Epidermal melanocyte (primary cell): ENCODE data around the gene COL20A1.

Experiments
- DNase-seq: peaks from one replicate; pipeline ENCODE4 v3.0.0; 2011; ENCODE audit warnings: low spot score; ENCODE audit not compliant: insufficient read length

COL20A1 gene

DNA sequence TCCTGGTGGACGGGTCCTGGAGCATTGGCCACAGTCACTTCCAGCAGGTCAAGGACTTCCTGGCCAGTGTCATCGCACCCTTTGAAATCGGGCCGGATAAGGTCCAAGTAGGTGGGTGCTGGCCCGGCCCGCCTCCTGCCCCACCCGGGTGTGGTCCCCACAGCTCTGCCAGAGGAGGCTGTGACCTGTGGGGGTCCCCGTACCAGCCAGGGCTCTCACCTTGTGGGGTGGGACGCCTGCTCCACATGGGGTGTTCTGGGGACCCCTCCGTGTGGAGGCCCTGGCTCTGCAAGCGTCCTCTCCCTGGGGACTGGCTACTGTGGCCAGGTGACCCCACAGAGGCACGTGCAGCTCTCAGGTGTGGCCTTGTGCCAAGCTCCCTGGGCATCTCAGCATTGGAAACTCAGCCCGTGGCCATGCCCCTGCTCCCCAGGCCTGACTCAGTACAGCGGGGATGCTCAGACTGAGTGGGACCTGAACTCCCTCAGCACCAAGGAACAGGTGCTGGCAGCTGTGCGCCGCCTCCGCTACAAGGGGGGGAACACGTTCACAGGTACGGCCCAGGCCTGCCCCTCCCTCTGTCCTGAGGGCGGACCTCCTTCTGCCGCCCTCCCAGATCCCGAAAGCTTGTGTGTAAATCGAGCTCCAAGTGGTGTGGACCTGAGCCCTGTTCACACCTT is 14.7 kb downstream of the COL20A1 start:
- DNase-seq, result no peak

DNA sequence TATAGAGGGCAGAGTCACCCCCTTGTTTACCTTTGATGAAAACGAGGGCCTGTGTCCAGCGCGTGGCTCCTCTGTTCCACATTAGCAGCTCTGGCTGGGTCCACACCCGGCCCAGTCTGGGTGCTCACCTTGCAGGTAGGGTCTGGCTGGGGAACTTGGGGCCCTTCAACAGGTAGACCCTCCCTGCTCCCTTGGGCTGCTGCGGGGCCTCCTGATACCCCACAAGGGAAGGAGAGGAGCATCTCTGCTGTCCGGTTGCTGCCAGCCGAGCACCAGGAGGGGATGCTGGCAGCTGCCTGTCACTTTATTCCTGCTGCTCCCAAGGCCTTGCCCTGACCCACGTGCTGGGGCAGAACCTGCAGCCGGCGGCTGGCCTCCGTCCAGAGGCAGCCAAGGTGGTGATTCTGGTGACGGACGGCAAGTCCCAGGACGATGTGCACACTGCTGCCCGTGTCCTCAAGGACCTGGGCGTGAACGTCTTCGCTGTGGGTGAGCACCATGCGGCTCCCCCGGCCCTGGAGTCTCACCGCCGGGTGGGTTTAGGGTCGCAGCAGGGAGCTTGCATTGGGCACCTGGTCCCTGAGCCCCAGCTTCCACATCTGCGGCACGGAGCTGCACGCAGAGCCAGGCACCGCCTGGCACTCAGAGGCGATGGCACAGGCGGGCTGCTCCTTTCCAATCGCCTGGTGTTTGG is 15.4 kb downstream of the COL20A1 start:
- DNase-seq, result no peak

GRCh38 chr20:63309261-63310071 is 16.5 kb downstream of the COL20A1 start:
- no peak for DNase-seq

- DNase-seq, result no peak
These were observed 17.4 kb downstream of the COL20A1 start for GRCh38 chr20:63310265-63310991.

DNA sequence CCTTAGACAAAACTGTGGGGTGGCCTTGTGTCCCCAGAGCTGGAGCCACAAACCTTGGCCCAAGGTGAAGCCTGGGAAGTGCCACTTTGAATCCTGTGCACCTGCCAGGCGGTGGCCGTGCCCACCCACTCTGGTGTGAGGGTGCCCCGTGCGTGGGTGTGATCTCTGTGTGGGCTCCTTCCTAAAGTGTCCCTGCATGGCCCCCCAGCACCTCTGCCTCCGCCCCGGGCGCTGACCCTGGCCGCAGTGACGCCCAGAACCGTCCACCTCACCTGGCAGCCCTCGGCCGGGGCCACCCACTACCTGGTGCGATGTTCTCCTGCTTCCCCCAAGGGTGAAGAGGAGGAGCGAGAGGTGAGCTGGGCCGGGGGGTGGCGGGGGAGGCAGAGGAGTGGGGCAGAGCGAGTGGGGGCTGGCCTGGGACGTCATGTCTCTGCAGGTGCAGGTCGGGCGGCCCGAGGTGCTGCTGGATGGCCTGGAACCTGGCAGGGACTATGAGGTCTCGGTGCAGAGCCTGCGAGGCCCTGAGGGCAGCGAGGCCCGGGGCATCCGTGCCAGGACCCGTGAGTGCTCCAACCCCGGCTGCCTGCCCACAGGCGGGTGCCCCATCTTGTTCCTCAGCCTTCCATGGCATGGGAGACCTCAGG is 18.3 kb downstream of the COL20A1 start:
- DNase-seq, result no peak

GRCh38 chr20:63311833-63312243 is 18.9 kb downstream of the COL20A1 start:
- DNase-seq, result no peak

DNA sequence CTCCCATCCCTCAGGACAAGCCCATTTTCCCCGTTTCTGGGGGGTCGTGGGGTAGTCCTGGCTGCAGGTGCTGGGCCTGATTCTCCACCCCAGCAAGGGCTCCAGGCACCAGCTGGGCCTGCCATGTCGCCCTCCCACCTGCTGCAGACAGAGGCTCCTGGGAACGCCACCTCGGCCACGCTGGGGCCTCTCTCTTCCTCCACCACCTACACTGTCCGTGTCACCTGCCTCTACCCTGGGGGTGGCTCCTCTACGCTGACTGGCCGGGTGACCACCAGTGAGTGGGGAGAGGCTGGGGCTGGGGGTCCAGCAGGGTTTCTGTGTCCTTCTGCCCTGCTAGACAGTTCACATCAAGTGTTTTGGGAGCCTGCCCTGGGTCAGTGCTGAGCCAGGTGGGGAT is 19.3 kb downstream of the COL20A1 start:
- no peak for DNase-seq

- no peak for DNase-seq
These were observed 19.8 kb downstream of the COL20A1 start for GRCh38 chr20:63312690-63313348.

DNA sequence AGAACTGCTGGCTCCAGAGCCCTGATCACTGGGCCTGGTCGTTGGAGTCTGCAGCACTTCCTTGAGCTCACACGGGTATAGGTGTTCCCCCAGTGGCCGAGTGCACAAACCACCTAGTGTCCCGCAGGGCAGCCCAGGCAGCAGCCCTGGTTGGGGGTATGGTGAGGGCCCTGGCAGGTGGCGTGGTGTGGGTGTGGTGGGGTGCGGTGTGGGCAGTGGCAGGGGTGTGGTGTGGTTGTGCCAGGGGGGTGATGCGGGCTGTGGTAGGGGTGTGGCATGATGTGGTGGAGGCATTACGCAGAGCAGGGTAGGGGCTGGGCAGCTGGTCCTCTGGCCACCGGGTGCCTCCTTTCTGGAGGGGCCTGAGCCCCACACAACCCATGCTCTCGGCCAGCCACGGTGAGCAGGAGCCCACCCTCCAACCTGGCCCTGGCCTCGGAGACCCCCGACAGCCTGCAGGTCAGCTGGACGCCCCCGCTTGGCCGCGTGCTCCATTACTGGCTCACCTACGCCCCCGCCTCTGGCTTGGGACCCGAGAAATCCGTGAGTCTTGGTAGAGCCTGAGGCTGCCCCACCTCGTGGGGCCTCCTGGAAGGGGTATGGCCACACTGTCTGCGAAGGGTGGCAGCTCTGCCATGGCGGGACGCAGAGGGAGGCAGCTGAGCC is 20.5 kb downstream of the COL20A1 start:
- DNase-seq, result no peak

DNA sequence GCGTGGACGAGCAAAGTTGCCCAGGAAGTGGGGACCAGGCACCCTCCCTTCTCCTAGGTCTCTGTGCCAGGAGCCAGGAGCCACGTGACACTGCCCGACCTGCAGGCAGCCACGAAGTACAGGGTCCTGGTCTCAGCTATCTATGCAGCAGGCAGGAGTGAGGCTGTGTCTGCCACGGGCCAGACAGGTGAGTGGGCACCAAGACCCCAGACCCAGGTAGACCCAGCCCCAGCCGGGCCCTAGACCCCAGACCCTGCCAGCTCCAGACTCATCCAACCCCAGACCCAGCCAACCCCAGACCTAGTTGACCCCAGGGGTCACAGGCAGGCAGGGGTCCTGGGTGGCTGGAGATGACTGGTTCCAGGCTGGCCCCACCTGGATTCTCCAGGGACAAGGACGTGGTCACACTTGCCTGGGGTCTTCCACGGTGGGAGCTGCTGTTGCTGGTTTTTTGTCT is 21.1 kb downstream of the COL20A1 start:
- no peak for DNase-seq

GRCh38 chr20:63314566-63315239 is 21.7 kb downstream of the COL20A1 start:
- DNase-seq, result no peak

- no peak for DNase-seq
These were observed 22.3 kb downstream of the COL20A1 start for GRCh38 chr20:63315240-63315689.

DNA sequence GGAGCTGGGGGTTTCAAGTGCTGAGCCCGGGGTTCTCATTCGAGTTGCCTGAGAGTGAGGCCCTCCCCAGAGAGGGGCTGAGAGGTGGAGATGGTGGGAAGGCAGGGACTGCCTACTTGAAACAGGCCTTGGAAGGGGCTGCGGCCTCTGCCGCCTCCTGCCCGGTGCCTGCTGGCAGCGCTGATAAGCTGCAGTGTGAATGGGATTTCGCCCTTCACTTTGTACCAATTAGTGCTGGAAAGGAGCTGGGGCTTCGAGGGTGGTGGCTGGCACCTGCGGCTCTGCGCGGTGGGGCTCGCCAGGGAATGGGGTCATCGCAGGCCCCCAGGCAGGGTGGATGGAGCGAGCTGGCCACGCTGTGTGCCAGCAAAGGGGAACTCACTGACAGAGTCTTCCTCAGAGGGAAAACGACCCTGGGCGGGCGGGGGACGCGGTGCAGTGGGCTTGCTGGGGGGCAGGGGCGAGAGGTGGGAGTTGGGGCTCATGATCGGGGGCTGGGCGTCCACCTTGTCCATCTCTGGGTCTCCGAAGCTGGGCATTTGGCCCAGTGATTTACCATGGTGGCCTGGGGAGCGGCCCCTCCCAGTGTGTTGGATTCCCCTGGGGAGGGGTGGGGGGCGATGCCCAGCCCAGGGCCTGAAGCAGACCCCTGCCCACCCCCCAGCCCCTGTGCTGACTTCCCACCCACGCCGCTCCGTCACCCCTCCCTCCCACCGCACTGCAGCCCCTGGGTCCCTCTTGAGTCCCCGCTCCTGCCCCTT is 22.9 kb downstream of the COL20A1 start:
- DNase-seq, result no peak

DNA sequence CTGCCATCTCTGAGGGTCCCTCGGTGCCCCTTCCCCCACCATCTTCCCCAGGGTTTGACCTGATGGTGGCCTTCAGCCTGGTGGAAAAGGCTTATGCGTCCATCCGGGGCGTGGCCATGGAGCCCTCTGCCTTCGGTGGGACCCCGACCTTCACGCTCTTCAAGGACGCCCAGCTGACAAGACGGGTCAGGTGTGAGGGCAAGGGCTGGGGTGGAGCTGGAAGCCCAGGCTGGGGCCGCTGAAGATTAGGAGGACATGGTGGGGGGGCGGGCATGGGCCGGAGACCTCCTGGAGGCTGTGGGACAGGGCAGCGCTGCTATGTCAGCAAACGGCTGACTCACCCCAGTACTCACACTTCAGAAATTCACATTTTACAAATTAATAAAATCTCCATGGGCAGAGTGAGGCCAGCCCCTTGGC is 23.5 kb downstream of the COL20A1 start:
- no peak for DNase-seq

- no peak for DNase-seq
These were observed 24.1 kb downstream of the COL20A1 start for GRCh38 chr20:63317061-63317460.

DNA sequence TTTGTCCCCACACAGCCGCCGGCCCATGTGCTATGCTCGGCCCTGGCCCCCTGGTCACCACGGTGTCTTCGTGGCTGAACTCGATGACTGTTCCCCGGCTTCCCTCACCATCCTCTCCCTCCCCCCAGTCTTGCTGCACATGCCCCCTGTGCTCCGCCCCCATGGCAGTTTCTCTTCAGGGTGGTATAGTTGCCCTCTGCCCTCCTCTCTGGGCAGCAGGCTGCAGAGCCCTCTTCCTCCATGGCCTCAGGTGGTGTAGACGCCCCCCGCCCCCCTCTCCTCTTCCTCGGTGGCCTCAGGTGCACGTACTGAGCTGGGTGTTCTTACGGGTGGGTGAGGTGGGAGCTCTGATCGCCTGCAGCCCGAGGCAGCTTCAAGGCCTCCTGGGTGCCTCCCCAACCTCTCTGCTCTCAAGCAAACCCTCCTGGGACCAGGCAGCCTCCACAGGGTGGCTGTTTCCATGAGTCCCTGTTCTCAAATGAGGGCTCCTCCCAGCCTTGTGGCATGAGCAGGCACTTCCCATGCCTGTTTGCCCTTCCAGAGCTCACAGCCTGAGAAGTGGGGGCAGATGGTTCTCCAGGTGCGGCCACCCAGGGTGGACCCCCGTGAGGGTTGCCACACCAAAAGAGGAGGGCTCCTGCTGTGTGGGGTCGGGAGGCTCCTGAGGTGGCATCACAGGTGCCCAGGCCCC is 24.8 kb downstream of the COL20A1 start:
- DNase-seq, result no peak

DNA sequence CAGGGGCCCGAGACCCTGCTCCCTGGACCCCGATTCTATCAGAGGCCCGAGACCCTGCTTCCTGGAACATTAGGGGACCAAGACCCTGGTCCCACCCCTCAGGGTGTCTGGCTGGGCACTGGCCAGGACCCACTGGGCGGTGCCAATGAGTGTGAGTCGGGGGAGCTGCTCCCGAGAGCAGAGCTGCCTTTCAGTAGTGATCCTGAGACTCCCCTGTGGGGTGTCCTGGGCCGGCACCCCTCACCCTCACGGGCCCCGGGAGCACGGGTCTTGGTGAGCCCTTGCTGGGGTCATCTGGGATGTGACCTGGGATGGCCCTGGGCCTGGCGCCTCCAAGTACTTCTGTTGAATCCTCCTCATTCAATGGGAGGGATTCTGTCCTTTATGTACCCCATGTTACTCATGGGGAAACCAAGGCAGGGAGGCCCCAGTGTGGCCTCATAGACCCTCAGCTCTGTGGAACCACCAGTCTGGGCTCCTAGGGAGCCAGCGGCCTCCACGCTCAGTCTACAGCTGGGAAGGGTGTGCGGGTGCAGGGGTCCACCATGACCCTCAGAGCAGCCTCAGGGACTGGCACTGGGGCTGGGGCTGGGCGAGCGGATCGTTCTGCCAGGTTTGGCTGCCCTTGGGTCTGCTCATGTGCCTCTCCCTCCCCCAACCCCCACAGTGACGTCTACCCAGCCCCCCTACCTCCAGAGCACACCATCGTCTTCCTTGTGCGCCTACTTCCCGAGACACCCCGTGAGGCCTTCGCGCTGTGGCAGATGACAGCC is 25.6 kb downstream of the COL20A1 start:
- no peak for DNase-seq
